Uterus (tissue), 4 donors: ENCODE data around the gene PDLIM4. TPM values are rescaled to one million over a fixed set of nuclear protein-coding genes. Genes with fewer than 3 reads are reported as not detected.

Experiments used
- DNase-seq, 2 donors: peaks; one replicate each; pipeline ENCODE4 v3.0.0-alpha.2; 2019 to 2020
- H3K27ac ChIP-seq, 2 donors: fragments of 200-600 bp; sonication (generic); 1 replicate in 1 of 2; 2 replicates in 1 of 2; pipeline ENCODE4 v1.5.1; 2016 to 2018
- H3K27me3 ChIP-seq, 2 donors: fragments of 200-600 bp; sonication (generic); one replicate each; pipeline ENCODE4 v1.5.1; 2018 to 2019; ENCODE audit warnings: control low read depth in 1 of 2
- H3K36me3 ChIP-seq, 2 donors: fragments of 200-600 bp; sonication (generic); one replicate each; pipeline ENCODE4 v1.5.1; 2019; ENCODE audit warnings: control low read depth in 1 of 2
- H3K4me1 ChIP-seq, 2 donors: fragments of 200-600 bp; sonication (generic); one replicate each; pipeline ENCODE4 v1.5.1; 2018 to 2019; ENCODE audit warnings: control low read depth in 1 of 2
- H3K4me3 ChIP-seq, 2 donors: fragments of 200-600 bp; sonication (generic); 1 replicate in 1 of 2; 2 replicates in 1 of 2; pipeline ENCODE4 v1.5.1; 2018 to 2019; ENCODE audit warnings: mild to moderate bottlenecking in 1 of 2
- H3K9me3 ChIP-seq, 2 donors: fragments of 200-600 bp; sonication (generic); one replicate each; pipeline ENCODE4 v1.5.1; 2019; ENCODE audit warnings: control low read depth in 1 of 2
- CTCF ChIP-seq, 4 experiments: fragments of 200-600 bp in 2 of 4; fragments of 450-650 bp in 2 of 4; sonication (generic) in 2 of 4; IDR thresholded peaks; one replicate each; pipeline ENCODE4 v1.5.1; 2016 to 2019; ENCODE audit warnings: antibody characterized with exemption in 4 of 4, mild to moderate bottlenecking in 2 of 4, moderate library complexity in 1 of 4
- POLR2A ChIP-seq, 2 donors: fragments of 450-650 bp; IDR thresholded peaks; one replicate each; pipeline ENCODE4 v1.6.1; 2016; ENCODE audit warnings: antibody characterized with exemption in 2 of 2, mild to moderate bottlenecking in 1 of 2, moderate library complexity in 1 of 2
- intact Hi-C: fragments of 100-400 bp; cut with DNase I; formaldehyde crosslinking; loops from one replicate; pipeline ENCODE4 v1.15.1; 2023; ENCODE audit warnings: low total_unique reads
- total RNA-seq, 4 donors: library from RNA; depleted of rRNA in 3 of 4; stranded (reverse); fragments of >200 nt in 3 of 4; gene quantifications; one replicate each; pipeline versions ENCODE4 v1.1.0 to v1.2.4, GENCODE V29; 2014 to 2023
- donor health status: DM: yes; HTN: yes; CAD: no.

The PDLIM4 gene
- total RNA-seq = 100 to 1,000 TPM in 1 of 4 donors, 10 to 100 TPM in 3; 14.1 to 148 (median 45.3) TPM

DNA sequence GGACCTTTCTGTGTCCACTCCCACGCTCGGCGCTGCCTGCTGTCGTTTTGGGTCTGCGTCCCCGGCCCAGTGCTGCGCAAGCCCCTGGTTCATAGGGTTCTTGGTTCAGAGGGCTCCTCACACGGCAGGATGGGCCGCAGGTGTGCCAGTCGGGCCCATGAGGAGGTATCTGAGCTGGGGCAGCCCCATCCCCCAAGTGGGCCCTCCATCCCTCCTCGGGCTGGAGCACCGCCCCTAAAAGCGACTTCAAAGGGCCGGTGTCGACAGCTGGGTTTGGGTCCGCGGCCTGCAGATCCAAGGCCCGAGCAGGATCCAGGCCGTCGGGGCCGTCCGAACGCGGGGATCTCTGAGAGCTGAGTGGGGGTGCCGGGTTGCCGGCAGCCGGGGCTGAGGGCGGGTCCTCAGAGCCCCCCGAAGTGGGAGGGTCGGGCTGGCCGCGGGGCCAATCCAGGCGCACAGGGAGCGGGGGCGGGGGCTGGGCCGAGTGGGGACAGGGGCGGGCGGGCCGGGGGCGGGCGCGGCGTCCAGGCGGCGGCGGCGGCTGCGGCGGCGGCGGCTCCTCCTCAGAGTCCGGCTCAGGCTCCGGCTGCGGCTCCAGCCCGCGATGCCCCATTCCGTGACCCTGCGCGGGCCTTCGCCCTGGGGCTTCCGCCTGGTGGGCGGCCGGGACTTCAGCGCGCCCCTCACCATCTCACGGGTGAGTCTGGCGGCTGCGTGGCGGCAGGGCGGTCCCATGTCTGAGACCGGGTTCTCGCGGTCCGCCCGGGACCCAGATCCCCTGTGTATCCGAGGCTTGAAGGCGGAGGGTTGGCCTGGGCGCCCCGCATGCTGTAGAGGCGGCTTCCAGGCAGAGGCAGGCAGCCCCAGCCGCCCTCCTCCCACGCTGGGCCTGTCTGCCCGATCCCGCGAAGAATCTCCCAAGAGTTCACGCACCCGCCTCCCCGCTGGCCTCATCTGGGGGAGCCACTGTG is at the start of gene PDLIM4:
Gene PDLIM4 (plus strand): TSS at position 566 of the 971 bp plus-strand sequence. CDS start 39 bp downstream, at position 605.
- H3K4me1 ChIP-seq = peaks cover 17 to 18% of the 10 kb centered on the region in 2 donors
- H3K27ac ChIP-seq = peak within 1 kb of the TSS; percentile 96 to 99
- peak within 1 kb of the TSS; percentile 80 for H3K4me3 ChIP-seq
- peak; percentile 78 for DNase-seq
- intact Hi-C loops = no loop called here
- no peaks in the 10 kb centered on the region for H3K9me3 ChIP-seq
- no peaks in the 10 kb centered on the region for H3K27me3 ChIP-seq
- H3K36me3 ChIP-seq = no peaks in the 10 kb centered on the region
- TF ChIP-seq CTCF (IDR thresholded peaks at IDR 0.05) (no peak), POLR2A (IDR thresholded peaks at IDR 0.05) (peak; percentile 54 to 81)

DNA sequence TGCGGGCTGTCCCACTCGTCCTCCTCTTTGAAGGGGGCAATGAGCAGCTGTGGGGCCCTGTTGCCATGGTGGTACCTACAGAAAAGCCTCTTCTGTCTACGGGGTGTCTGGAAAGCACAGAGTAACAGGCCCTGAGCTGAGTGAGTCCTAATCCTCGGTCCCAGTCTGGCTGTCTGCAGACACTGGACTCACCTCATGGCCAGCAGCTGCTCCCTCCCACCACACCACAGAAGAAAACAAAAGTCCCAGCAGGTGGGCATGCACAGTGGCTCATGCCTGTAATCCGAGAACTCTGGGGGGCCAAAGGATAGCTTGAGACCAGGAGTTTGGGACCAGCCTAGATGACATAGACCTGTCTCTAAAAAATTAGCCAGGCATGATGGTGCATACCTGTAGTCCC is 49.7 kb upstream of the PDLIM4 start:
- H3K27me3 ChIP-seq = no peaks in the 10 kb centered on the region
- no peak for TF ChIP-seq CTCF (IDR thresholded peaks at IDR 0.05)
- TF ChIP-seq POLR2A (IDR thresholded peaks at IDR 0.05) = no peak
- intact Hi-C loops = no loop called here
- H3K27ac ChIP-seq = no peak overlapping the region
- DNase-seq = no peak
- H3K9me3 ChIP-seq = no peaks in the 10 kb centered on the region
- H3K4me1 ChIP-seq = no peaks in the 10 kb centered on the region
- no peak overlapping the region for H3K4me3 ChIP-seq
- H3K36me3 ChIP-seq = no peaks in the 10 kb centered on the region

DNA sequence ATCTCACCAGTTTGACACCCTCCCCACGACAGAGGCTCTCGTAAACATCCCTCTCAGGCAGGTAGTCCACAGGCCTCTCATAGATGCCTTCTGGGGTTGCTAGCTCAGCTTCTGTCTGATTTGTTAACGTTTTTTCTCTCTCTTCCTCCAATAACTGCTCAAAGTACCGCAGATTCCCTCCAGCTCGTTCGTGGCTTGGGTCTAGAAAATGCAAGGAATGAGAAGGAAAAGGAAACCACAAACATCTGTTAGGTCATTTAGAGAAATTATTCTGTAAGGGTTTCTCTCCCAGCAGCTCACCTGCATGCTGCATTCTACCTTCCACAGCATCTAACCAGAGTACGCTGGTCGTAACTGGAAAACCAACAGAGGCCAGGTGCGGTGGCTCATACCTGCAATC is 48.4 kb upstream of the PDLIM4 start:
- Histone ChIP-seq H3K4me3 (no peak overlapping the region), H3K27ac (no peak overlapping the region), H3K36me3 (no peaks in the 10 kb centered on the region), H3K27me3 (no peaks in the 10 kb centered on the region), H3K4me1 (no peaks in the 10 kb centered on the region), H3K9me3 (no peaks in the 10 kb centered on the region)
- TF ChIP-seq POLR2A (IDR thresholded peaks at IDR 0.05) (no peak), CTCF (IDR thresholded peaks at IDR 0.05) (no peak)
- DNase-seq = no peak
- intact Hi-C loops = no loop called here

GRCh38 chr5:132209901-132210545 is 47.5 kb upstream of the PDLIM4 start:
- H3K9me3 ChIP-seq = no peaks in the 10 kb centered on the region
- no peaks in the 10 kb centered on the region for H3K27me3 ChIP-seq
- intact Hi-C loops = no loop called here
- DNase-seq = no peak
- no peaks in the 10 kb centered on the region for H3K36me3 ChIP-seq
- no peak for TF ChIP-seq POLR2A (IDR thresholded peaks at IDR 0.05)
- TF ChIP-seq CTCF (IDR thresholded peaks at IDR 0.05) = no peak
- H3K4me3 ChIP-seq = no peak overlapping the region
- H3K4me1 ChIP-seq = no peaks in the 10 kb centered on the region
- no peak overlapping the region for H3K27ac ChIP-seq

DNA sequence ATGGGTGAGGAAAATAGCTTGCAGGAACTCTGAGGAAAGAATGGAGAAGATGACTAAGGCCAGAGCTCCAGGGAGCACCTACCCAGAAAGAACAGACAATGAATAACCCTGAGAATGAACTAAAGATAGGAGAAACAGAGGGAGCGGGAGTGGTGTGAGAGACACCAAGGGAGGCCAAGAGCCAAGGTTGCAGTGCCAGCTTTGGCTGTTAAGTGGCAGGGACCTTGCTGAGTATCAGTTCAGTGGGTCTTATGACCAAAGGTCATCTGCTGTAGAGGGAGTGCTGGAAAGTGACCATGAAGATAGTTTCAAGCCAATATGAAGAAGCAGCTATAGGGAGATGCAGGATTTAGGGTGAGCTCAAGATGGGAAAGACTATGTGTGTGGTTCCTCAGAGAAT is 46.6 kb upstream of the PDLIM4 start:
- H3K36me3 ChIP-seq = no peaks in the 10 kb centered on the region

More for the DNA sequence above, 46.6 kb upstream of the PDLIM4 start:
- Histone ChIP-seq H3K9me3 (no peaks in the 10 kb centered on the region), H3K4me3 (no peak overlapping the region), H3K27me3 (no peaks in the 10 kb centered on the region), H3K27ac (no peak overlapping the region), H3K4me1 (no peaks in the 10 kb centered on the region)
- intact Hi-C loops = no loop called here
- no peak for TF ChIP-seq CTCF (IDR thresholded peaks at IDR 0.05)
- TF ChIP-seq POLR2A (IDR thresholded peaks at IDR 0.05) = no peak
- no peak for DNase-seq
